ENCODE data around the gene MMAB.
"Not testable (repeated sequence)": the region's sequence is repeated elsewhere in the genome, so short reads cannot be mapped to it uniquely, and the experiment has no call there.

Gene MMAB

GRCh38 chr12:109602132-109602531 lies 28.8 kb upstream of the MMAB start:
- DNase-seq (ENCODE audit: low spot score), result not testable (repeated sequence)

GRCh38 chr12:109601557-109601956 lies 28.3 kb upstream of the MMAB start:
- DNase-seq (ENCODE audit: low spot score), result no peak

GRCh38 chr12:109600995-109601394 lies 27.7 kb upstream of the MMAB start:
- no peak for DNase-seq (ENCODE audit: low spot score)

- no peak for DNase-seq (ENCODE audit: low spot score)
Observed at GRCh38 chr12:109600481-109600880, 27.2 kb upstream of the MMAB start.

GRCh38 chr12:109599087-109599486 lies 25.8 kb upstream of the MMAB start:
- no peak for DNase-seq (ENCODE audit: low spot score)

- DNase-seq (ENCODE audit: low spot score), result no peak
Observed at GRCh38 chr12:109598428-109598854, 25.1 kb upstream of the MMAB start.

- DNase-seq (ENCODE audit: low spot score), result peak; percentile 62
Observed at GRCh38 chr12:109597795-109598427, 24.6 kb upstream of the MMAB start.

GRCh38 chr12:109597414-109597794 lies 24.1 kb upstream of the MMAB start:
- DNase-seq (ENCODE audit: low spot score), result no peak

- no peak for DNase-seq (ENCODE audit: low spot score)
Observed at GRCh38 chr12:109596418-109597244, 23.3 kb upstream of the MMAB start.

- DNase-seq (ENCODE audit: low spot score), result peak; percentile 38
Observed at GRCh38 chr12:109595321-109595902, 22.1 kb upstream of the MMAB start.

GRCh38 chr12:109594556-109595317 lies 21.4 kb upstream of the MMAB start:
- no peak for DNase-seq (ENCODE audit: low spot score)

GRCh38 chr12:109592905-109593272 lies 19.6 kb upstream of the MMAB start:
- DNase-seq (ENCODE audit: low spot score), result no peak

- DNase-seq (ENCODE audit: low spot score), result no peak
Observed at GRCh38 chr12:109592195-109592904, 19.0 kb upstream of the MMAB start.

- no peak for DNase-seq (ENCODE audit: low spot score)
Observed at GRCh38 chr12:109591041-109591440, 17.7 kb upstream of the MMAB start.

- no peak for DNase-seq (ENCODE audit: low spot score)
Observed at GRCh38 chr12:109590566-109590965, 17.3 kb upstream of the MMAB start.

GRCh38 chr12:109589691-109590245 lies 16.5 kb upstream of the MMAB start:
- no peak for DNase-seq (ENCODE audit: low spot score)

- DNase-seq (ENCODE audit: low spot score), result no peak
Observed at GRCh38 chr12:109589240-109589590, 15.9 kb upstream of the MMAB start.

GRCh38 chr12:109588461-109589239 lies 15.3 kb upstream of the MMAB start:
- no peak for DNase-seq (ENCODE audit: low spot score)

- DNase-seq (ENCODE audit: low spot score), result no peak
Observed at GRCh38 chr12:109587921-109588320, 14.6 kb upstream of the MMAB start.

- no peak for DNase-seq (ENCODE audit: low spot score)
Observed at GRCh38 chr12:109586385-109587296, 13.3 kb upstream of the MMAB start.
